Measurements from ENCODE around the gene CTNND2.

Gene CTNND2

GRCh38 chr5:11300736-11301135 lies 603.5 kb downstream of the CTNND2 start:
- DNase-seq: no peak

- DNase-seq: no peak
Observed at GRCh38 chr5:11298877-11299276, 605.4 kb downstream of the CTNND2 start.

DNA sequence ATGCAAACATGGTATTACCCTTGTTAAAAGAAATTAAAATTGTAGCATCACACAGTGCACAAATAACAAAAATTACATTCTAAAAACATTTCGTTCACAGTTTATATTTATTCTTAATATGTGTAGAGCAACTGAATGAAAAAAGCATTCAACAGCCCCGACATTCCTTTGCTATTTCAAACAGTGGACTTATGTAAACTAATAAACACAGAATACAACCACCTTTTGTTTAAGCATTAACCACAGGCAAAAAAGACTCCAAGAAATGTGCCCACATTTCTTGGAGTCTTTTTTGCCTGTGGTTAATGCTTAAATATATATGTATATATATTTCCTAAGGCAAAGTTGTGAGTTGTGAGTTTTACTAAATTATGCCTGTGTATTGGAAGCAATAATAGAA lies 610.7 kb downstream of the CTNND2 start:
- DNase-seq: no peak

GRCh38 chr5:11292648-11293356 lies 611.4 kb downstream of the CTNND2 start:
- no peak for DNase-seq

- no peak for DNase-seq
Observed at GRCh38 chr5:11289733-11290132, 614.5 kb downstream of the CTNND2 start.

DNA sequence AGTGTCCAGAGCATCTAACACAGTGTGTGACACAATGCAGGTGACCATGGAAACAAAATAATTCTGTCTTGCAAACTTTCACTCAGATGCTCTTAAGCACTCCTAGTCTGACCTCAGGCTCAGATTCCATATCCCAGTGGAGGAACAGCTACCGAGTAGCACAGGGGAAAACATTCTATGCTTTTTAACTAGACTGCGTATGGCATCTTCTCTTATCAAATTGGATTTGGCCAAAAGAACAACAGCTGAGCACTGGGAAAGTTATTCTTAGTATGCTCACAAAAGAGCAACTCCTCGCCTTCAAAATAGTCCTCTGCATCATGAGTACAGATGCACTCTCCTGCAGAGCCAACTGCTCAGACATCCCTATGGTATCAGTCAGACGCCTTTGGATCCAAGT lies 615.0 kb downstream of the CTNND2 start:
- no peak for DNase-seq

DNA sequence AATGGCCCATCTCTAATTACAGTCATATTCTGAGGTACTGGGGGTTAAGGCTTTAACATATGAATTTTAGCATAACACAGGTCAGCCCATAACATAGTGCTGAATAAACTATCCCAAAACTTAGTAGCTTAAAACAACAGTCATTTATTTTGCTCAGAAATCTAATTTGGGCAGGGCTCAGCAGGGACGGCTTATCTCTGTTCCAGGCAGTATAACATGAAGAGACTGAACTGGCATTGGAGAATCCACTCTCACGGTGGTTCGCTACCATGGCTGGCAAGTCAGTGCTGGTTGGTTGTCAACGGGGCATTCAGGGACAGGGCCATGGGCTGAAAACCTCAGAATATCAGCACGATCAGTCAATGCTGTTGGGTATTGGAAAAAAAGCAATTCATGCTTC lies 622.4 kb downstream of the CTNND2 start:
- no peak for DNase-seq

DNA sequence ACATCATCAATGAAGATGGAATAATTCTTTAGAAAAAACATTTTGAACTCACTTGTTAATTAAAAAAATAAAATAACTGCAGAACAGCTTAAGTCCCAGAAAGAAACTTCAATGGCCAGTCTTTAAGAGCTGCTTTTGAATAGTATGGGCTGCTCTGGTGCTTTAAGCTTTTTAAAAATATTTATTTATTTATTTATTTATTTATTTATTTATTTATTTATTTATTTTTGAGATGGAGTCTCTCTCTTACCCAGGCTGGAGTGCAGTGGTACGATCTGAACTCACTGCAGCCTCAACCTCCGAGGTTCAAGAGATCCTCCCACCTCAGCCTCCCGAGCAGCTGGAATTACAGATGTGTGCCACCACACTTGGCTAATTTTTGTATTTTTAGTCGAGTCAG lies 626.9 kb downstream of the CTNND2 start:
- DNase-seq: no peak

DNA sequence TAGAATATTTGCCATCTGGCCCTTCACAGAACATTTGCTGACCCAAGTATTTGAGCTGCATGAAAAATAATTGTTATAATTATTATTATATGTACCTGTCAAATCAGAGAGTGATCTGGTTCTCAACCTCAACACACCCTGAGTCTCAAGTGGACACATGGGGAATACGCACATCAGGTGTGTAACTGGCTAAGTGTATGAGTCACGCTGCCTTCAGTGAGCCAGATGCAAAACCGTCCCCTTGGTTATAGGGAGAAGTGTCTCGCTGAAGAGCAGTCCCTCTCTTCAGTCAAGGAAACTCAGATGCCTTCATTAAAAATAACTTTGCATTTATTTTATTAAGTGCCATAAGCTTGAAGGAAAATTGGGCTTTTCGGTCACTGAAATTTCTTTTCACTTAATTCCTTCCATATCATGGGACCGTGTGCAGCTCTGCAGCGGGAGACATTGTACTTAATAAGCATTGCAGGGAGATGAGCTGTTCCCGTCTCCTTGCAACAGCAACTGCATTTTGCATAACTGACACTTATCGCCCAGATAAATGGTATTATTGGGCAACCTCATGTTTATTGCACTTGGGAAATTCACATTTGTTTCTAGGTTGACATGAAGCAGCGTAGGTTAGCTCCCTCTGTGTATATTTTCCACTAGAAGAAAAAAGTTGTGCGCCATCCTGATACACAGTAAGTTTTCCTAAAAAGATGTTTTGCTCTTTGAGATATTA lies 630.9 kb downstream of the CTNND2 start:
- DNase-seq: no peak

DNA sequence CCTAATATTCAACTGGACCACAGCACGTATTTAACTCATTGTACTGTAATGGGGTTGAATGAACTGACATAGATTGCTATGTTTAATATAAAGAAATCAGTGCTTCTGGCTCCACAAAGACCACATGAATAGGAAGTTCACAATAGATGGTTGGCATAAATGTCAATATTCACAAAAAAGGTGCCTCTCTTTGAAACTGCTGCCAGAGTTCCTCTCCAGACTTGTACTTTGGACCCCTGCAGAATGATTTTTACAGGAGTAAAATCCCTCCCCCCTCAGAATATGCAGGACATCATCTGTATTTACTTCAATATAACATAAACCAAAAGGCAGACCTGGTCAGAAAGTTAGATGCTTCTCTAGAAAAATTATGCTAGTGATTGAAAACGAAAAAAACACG lies 634.7 kb downstream of the CTNND2 start:
- DNase-seq: no peak

- DNase-seq: no peak
Observed at GRCh38 chr5:11268891-11269290, 635.4 kb downstream of the CTNND2 start.

GRCh38 chr5:11266331-11266730 lies 637.9 kb downstream of the CTNND2 start:
- DNase-seq: no peak

DNA sequence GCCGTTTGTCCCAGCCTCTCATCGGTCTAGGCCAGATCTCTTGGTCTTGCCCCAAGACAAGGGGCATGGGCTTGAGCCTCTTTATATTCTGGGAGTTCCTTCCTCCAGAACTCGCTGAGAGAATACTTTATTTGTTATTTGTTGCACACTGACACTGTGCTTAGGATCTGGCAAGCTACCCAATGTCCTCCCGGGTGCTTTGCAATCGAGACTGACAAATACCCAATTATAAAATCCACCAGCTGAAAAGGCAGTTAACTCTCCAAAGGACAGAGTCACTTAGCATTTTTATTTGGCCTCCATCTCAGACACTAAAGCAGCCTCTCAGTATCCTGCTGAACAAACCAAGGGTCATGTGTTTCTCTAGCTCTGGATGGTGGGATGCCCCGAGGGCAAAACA lies 643.0 kb downstream of the CTNND2 start:
- DNase-seq: no peak

DNA sequence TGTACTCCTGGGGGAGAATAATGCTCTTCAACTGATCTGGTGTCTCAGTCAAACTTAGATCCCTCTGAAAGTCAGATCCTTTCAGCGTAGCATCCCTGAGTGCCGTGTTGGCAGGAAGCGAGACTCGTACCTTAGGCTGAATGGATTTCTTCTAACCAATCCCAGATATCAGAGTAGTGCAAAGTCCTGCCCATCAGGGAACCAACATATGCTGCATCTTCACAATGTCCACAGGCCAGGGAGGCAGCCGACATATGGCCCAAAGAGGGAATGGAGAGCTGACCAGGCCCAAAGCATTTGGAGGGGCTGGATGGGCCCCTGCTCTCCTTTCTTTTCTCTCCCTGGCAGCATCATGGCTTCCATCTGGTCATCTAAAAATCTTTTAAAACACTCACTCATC lies 646.2 kb downstream of the CTNND2 start:
- DNase-seq: no peak

- no peak for DNase-seq
Observed at GRCh38 chr5:11252523-11252922, 651.7 kb downstream of the CTNND2 start.

- no peak for DNase-seq
Observed at GRCh38 chr5:11252075-11252474, 652.2 kb downstream of the CTNND2 start.

- no peak for DNase-seq
Observed at GRCh38 chr5:11251247-11251646, 653.0 kb downstream of the CTNND2 start.

- DNase-seq: no peak
Observed at GRCh38 chr5:11248966-11249365, 655.3 kb downstream of the CTNND2 start.

DNA sequence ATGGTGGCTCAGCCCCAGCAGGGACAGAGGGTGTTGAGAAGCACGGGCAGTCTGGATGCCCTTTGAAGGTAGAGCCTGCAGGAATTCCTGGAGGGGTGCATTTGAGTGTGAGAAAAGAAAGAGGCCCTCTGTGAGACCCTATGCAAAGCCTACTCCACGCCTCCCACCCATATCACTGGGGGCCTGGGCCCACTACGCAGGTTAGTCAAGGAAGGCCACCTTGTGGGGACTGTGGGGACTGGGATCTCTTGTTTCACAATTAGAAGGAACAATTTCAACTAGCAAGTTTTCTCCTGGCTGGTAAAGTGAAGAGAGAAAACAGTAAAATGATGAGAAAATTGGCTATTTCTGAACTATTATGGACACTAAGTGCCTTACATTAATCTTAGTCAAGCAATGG lies 657.0 kb downstream of the CTNND2 start:
- no peak for DNase-seq

GRCh38 chr5:11240293-11241190 lies 663.7 kb downstream of the CTNND2 start:
- no peak for DNase-seq

GRCh38 chr5:11239261-11240015 lies 664.8 kb downstream of the CTNND2 start:
- no peak for DNase-seq

DNA sequence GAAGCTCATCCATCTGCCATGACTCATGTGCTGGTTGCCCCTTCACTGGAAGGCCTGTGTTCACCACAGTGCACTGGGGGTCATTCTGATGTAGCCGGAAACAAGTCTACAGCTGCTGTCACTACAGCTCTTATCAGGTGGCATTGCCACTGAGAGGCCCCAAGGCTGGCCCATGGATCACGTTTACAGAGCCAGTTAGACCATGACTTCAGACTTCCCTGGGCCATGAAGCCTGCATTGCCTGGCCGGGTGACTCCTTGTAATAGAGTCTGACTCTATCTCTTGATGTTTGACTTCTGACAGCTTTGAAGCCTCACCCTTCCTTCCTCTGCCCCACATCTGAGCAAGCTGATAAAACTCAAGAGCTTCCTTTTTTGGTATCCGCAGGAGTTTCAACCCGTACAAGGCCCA lies 669.7 kb downstream of the CTNND2 start:
- no peak for DNase-seq

DNA sequence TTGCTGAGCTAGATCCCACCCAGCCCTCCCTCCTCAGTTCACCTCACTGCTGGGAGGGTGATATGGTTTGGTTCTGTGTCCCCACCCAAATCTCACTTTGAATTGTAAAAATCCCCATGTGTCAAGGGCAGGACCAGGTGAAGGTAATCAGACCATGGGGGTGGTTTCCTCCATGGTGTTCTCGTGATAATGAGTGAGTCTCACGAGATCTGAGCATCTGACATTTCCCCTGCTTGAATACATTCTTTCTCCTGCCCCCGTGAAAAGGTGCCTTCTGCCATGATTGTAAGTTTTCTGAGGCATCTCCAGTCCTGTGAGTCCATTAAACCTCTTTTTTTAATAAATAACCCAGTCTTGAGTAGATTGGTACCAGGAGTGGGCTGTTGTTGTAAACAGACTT lies 673.4 kb downstream of the CTNND2 start:
- no peak for DNase-seq
